Epithelial cell of esophagus (primary cell): ENCODE measurements around the gene NFIA.
"Not testable (repeated sequence)": the region's sequence is repeated elsewhere in the genome, so short reads cannot be mapped to it uniquely, and the experiment has no call there.

Experiments used
- DNase-seq: peaks from one replicate; pipeline ENCODE4 v3.0.0; 2010; ENCODE audit warnings: low read depth
- H3K4me3 ChIP-seq: 2 replicates; pipeline ENCODE4 v1.5.1; 2011; ENCODE audit warnings: mild to moderate bottlenecking, low read length, control low read depth
- TF ChIP-seq, protein P1 (sequence below): IDR thresholded peaks from 2 replicates; pipeline ENCODE4 v1.5.1; 2011; ENCODE audit warnings: low read depth, mild to moderate bottlenecking, low read length, control low read depth, inconsistent platforms; ENCODE audit not compliant: insufficient read depth; ENCODE audit errors: missing control alignments

NFIA gene

GRCh38 chr1:61122389-61122788 lies 40.0 kb downstream of the NFIA start:
- no peak for DNase-seq
- TF ChIP-seq, protein P1, sequence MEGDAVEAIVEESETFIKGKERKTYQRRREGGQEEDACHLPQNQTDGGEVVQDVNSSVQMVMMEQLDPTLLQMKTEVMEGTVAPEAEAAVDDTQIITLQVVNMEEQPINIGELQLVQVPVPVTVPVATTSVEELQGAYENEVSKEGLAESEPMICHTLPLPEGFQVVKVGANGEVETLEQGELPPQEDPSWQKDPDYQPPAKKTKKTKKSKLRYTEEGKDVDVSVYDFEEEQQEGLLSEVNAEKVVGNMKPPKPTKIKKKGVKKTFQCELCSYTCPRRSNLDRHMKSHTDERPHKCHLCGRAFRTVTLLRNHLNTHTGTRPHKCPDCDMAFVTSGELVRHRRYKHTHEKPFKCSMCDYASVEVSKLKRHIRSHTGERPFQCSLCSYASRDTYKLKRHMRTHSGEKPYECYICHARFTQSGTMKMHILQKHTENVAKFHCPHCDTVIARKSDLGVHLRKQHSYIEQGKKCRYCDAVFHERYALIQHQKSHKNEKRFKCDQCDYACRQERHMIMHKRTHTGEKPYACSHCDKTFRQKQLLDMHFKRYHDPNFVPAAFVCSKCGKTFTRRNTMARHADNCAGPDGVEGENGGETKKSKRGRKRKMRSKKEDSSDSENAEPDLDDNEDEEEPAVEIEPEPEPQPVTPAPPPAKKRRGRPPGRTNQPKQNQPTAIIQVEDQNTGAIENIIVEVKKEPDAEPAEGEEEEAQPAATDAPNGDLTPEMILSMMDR, result no peak
- no peak overlapping the region for H3K4me3 ChIP-seq

DNA sequence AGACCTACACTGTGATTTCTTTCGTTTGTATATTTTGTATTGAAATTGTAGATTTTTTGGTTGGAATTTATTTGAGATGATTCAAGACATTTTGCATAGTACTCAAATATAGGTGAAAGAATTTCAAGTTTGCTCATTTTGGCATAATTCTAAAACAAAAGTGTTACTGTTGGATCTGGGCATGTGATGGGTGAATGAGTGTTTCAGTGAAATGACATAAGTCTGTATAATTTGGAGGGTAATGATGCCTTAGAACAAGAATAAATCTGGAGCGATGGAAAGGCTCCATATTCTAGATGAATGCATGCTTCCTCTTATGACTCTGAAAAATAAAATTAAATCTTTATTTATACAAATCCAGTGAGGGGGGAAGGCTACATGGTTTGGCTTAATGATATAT lies 41.0 kb downstream of the NFIA start:
- TF ChIP-seq, protein P1, result no peak
- H3K4me3 ChIP-seq, result no peak overlapping the region
- DNase-seq, result no peak

- no peak for DNase-seq
- TF ChIP-seq, protein P1, result no peak
- no peak overlapping the region for H3K4me3 ChIP-seq
Observed at GRCh38 chr1:61124078-61124477, 41.7 kb downstream of the NFIA start.

DNA sequence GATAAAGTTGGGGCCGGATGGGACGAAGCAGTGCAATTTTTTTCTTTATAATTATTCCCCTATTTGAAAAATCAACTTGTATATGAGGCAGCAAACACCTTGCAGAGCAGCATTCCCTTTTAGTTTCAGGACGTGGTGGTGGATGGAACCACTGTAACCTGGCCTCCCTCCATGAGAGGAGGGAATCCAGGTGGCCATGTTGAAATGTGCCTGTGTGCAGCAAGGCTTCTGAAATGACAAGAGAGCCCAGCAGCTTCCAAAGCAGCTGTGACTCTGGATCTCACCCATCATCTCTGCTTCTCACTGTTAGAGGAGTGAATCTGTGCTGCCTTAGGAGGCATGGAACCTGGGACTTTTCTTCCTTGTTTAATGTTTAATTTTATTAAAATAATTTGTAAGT lies 42.3 kb downstream of the NFIA start:
- no peak for DNase-seq
- H3K4me3 ChIP-seq, result no peak overlapping the region
- TF ChIP-seq, protein P1, result no peak

GRCh38 chr1:61125263-61125662 lies 42.9 kb downstream of the NFIA start:
- TF ChIP-seq, protein P1, result no peak
- H3K4me3 ChIP-seq, result no peak overlapping the region
- DNase-seq, result no peak

- no peak for DNase-seq
- no peak overlapping the region for H3K4me3 ChIP-seq
- TF ChIP-seq, protein P1, result no peak
Observed at GRCh38 chr1:61125895-61126294, 43.5 kb downstream of the NFIA start.

GRCh38 chr1:61126843-61127242 lies 44.5 kb downstream of the NFIA start:
- DNase-seq, result not testable (repeated sequence)

More at GRCh38 chr1:61126843-61127242, 44.5 kb downstream of the NFIA start:
- not testable (repeated sequence) for H3K4me3 ChIP-seq
